WTC11 (cell line): Measurements from ENCODE around the gene EMC6. TPM values are rescaled to one million over a fixed set of nuclear protein-coding genes. Genes with fewer than 3 reads are reported as not detected.

Experiments used
- ATAC-seq: fragments of 200-7000 bp; cut with Tn5 transposase; 2 replicates; pipeline ENCODE4 v1.10.0; 2021; ENCODE audit warnings: mild to moderate bottlenecking, moderate library complexity
- CTCF ChIA-PET: fragments of 300-600 bp; sonication (Branson Sonifier 250); formaldehyde crosslinking; loops from one replicate; lab custom pipeline; 2021; ENCODE audit warnings: antibody characterized with exemption; lab: Charles Lee
- POLR2A ChIA-PET: fragments of 350-600 bp; sonication (Branson Sonifier 250); formaldehyde crosslinking; loops from one replicate; lab custom pipeline; 2021; ENCODE audit warnings: antibody characterized with exemption; lab: Charles Lee
- DNase-seq: peaks from one replicate; pipeline ENCODE4 v3.0.0; 2021; ENCODE audit warnings: low spot score
- H3K27ac Mint-ChIP-seq: 2 replicates; pipeline ENCODE4 v1.8.0; 2021; ENCODE audit warnings: mixed read lengths
- H3K27me3 Mint-ChIP-seq: 2 replicates; pipeline ENCODE4 v1.8.0; 2021; ENCODE audit warnings: low read depth, mild to moderate bottlenecking, moderate library complexity, mixed read lengths
- H3K36me3 Mint-ChIP-seq: 2 replicates; pipeline ENCODE4 v1.8.0; 2021; ENCODE audit warnings: mixed read lengths
- H3K4me1 Mint-ChIP-seq: 2 replicates; pipeline ENCODE4 v1.8.0; 2022; ENCODE audit warnings: mixed read lengths
- H3K4me3 Mint-ChIP-seq: 2 replicates; pipeline ENCODE4 v1.8.0; 2021; ENCODE audit warnings: mild to moderate bottlenecking, moderate library complexity, mixed read lengths
- H3K9me3 Mint-ChIP-seq: 2 replicates; pipeline ENCODE4 v1.8.0; 2021; ENCODE audit warnings: mixed read lengths
- AFF4 ChIP-seq: sonication (generic); formaldehyde crosslinking; IDR thresholded peaks from 2 replicates; pipeline ENCODE4 v1.8.1; 2023; ENCODE audit warnings: mild to moderate bottlenecking, missing genetic modification reagents, borderline replicate concordance
- ARID4B ChIP-seq: sonication (generic); formaldehyde crosslinking; IDR thresholded peaks from 2 replicates; pipeline ENCODE4 v1.8.0; 2023; ENCODE audit warnings: missing genetic modification reagents, mild to moderate bottlenecking, borderline replicate concordance
- CREM ChIP-seq: sonication (generic); formaldehyde crosslinking; IDR thresholded peaks from 2 replicates; pipeline ENCODE4 v1.8.1; 2022; ENCODE audit warnings: mild to moderate bottlenecking, missing genetic modification reagents, moderate library complexity
- E2F5 ChIP-seq: sonication (generic); formaldehyde crosslinking; IDR thresholded peaks from 2 replicates; pipeline ENCODE4 v1.8.1; 2022; ENCODE audit warnings: mild to moderate bottlenecking, moderate library complexity, missing genetic modification reagents
- ELF4 ChIP-seq: sonication (generic); formaldehyde crosslinking; IDR thresholded peaks from 2 replicates; pipeline ENCODE4 v1.8.1; 2022; ENCODE audit warnings: low read depth, mild to moderate bottlenecking, moderate library complexity, missing genetic modification reagents
- HMGA2 ChIP-seq: fragments of 250-450 bp; sonication (Bioruptor Pico); IDR thresholded peaks from 2 replicates; pipeline ENCODE4 v1.4.0; 2021; ENCODE audit warnings: mild to moderate bottlenecking, moderate library complexity
- JAZF1 ChIP-seq: fragments of 250-450 bp; sonication (Bioruptor Pico); IDR thresholded peaks from 2 replicates; pipeline ENCODE4 v1.9.0; 2021; ENCODE audit warnings: moderate library complexity, mild to moderate bottlenecking, inconsistent platforms
- MYBL2 ChIP-seq: sonication (generic); formaldehyde crosslinking; IDR thresholded peaks from 2 replicates; pipeline ENCODE4 v1.8.1; 2023; ENCODE audit warnings: mild to moderate bottlenecking, moderate library complexity, missing genetic modification reagents
- NFATC4 ChIP-seq: fragments of 250-450 bp; sonication (Bioruptor Pico); IDR thresholded peaks from 2 replicates; pipeline ENCODE4 v1.9.0; 2021; ENCODE audit warnings: mild to moderate bottlenecking
- NR1H2 ChIP-seq: sonication (generic); formaldehyde crosslinking; IDR thresholded peaks from 2 replicates; pipeline ENCODE4 v1.9.0; 2021; ENCODE audit warnings: mild to moderate bottlenecking, moderate library complexity, missing genetic modification reagents
- NR2C2 ChIP-seq: sonication (generic); formaldehyde crosslinking; IDR thresholded peaks from 2 replicates; pipeline ENCODE4 v1.8.0; 2022; ENCODE audit warnings: mild to moderate bottlenecking, missing genetic modification reagents
- PRRX2 ChIP-seq: fragments of 250-450 bp; sonication (Bioruptor Pico); IDR thresholded peaks from 2 replicates; pipeline ENCODE4 v1.8.0; 2021; ENCODE audit warnings: mild to moderate bottlenecking
- RORB ChIP-seq: fragments of 250-450 bp; sonication (Bioruptor Pico); IDR thresholded peaks from 2 replicates; pipeline ENCODE4 v1.9.0; 2021; ENCODE audit warnings: mild to moderate bottlenecking
- SMAD4 ChIP-seq: sonication (generic); formaldehyde crosslinking; IDR thresholded peaks from 2 replicates; pipeline ENCODE4 v1.8.0; 2022; ENCODE audit warnings: mild to moderate bottlenecking, missing genetic modification reagents
- ZBTB21 ChIP-seq: sonication (generic); formaldehyde crosslinking; IDR thresholded peaks from 2 replicates; pipeline ENCODE4 v1.8.1; 2023; ENCODE audit warnings: mild to moderate bottlenecking, missing genetic modification reagents, borderline replicate concordance
- ZNF317 ChIP-seq: sonication (generic); formaldehyde crosslinking; IDR thresholded peaks from 2 replicates; pipeline ENCODE4 v1.8.1; 2023; ENCODE audit warnings: low read depth, mild to moderate bottlenecking, moderate library complexity, missing genetic modification reagents, borderline replicate concordance
- total RNA-seq: library from RNA; stranded (reverse); gene quantifications from 3 replicates; pipeline ENCODE4 v1.2.3, GENCODE V29; 2021
- TF ChIP-seq, protein P1 (sequence below): fragments of 250-450 bp; sonication (Bioruptor Pico); IDR thresholded peaks from 2 replicates; pipeline ENCODE4 v1.9.0; 2021; ENCODE audit warnings: mild to moderate bottlenecking
- TF ChIP-seq, protein P2 (sequence below): fragments of 250-450 bp; sonication (Bioruptor Pico); IDR thresholded peaks from 2 replicates; pipeline ENCODE4 v1.8.0; 2021; ENCODE audit warnings: mild to moderate bottlenecking
- TF ChIP-seq, protein P3 (sequence below): fragments of 250-450 bp; sonication (Bioruptor Pico); conservative IDR thresholded peaks from 2 replicates; pipeline ENCODE4 v1.9.0; 2021; ENCODE audit warnings: mild to moderate bottlenecking

EMC6 gene
- total RNA-seq, 1 experiment from 2014 or later = 86.0 TPM

DNA sequence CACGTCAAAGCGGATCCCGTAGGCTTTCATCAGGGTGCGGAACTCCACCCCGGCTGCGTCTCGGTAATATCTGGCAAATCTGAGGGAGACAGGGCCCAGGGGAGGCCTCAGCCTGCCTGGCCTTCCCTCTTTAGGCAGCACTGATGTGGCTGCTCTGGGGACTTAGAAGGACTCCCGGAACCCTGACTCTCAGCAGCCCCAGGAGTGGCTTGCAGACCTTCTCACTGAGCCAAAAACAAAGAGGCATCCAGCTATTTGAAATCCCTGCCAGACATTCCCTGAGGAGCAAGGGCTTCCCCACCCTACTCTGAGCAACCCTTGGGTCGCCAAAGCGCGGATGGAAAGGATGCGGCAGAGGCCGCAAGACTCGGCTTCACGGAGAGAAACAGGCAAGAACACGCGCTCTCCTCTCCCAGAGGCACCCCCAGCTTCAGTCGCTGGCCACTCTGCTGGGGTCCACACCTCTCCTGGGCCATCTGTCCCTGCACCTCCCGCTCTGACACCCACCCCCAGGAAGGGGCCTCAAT is 19.5 kb downstream of the EMC6 start:
- no peak for DNase-seq
- ATAC-seq = peak; percentile 19; the same call in 1 of the 2 replicates
- no peak for TF ChIP-seq HMGA2
- no peak for TF ChIP-seq NR2C2
- TF ChIP-seq JAZF1 (CRISPR knock-in tag) = no peak
- TF ChIP-seq PRRX2 (CRISPR knock-in tag) = no peak
- no peak for TF ChIP-seq RORB (CRISPR knock-in tag)
- TF ChIP-seq E2F5 (CRISPR knock-in tag) = no peak
- no peak for TF ChIP-seq NR1H2 (CRISPR knock-in tag)
- TF ChIP-seq ZNF317 (CRISPR knock-in tag) = no peak
- no peak for TF ChIP-seq NFATC4 (CRISPR knock-in tag)
- TF ChIP-seq ZBTB21 (CRISPR knock-in tag) = no peak
- ChIA-PET POLR2A (no interaction called here), CTCF (no interaction called here)
- Mint-ChIP-seq H3K9me3 (no peaks in the 10 kb centered on the region), H3K36me3 (no peaks in the 10 kb centered on the region), H3K27ac (peak overlapping the region; percentile 57; the same call in 1 of the 2 replicates), H3K4me3 (no peak overlapping the region), H3K4me1 (peaks cover 7% of the 10 kb centered on the region), H3K27me3 (no peaks in the 10 kb centered on the region)

GRCh38 chr17:3688852-3689261 is 20.2 kb downstream of the EMC6 start:
- ChIA-PET POLR2A (no interaction called here), CTCF (no interaction called here)
- H3K27ac Mint-ChIP-seq = no peak overlapping the region
- H3K9me3 Mint-ChIP-seq = no peaks in the 10 kb centered on the region
- H3K27me3 Mint-ChIP-seq = no peaks in the 10 kb centered on the region
- DNase-seq (no peak), ATAC-seq (no peak)
- H3K4me3 Mint-ChIP-seq = no peak overlapping the region
- no peaks in the 10 kb centered on the region for H3K36me3 Mint-ChIP-seq
- peaks cover 9% of the 10 kb centered on the region for H3K4me1 Mint-ChIP-seq
- no peak for TF ChIP-seq AFF4 (CRISPR knock-in tag)
- no peak for TF ChIP-seq MYBL2
- no peak for TF ChIP-seq ELF4 (CRISPR knock-in tag)
- TF ChIP-seq, protein P1, sequence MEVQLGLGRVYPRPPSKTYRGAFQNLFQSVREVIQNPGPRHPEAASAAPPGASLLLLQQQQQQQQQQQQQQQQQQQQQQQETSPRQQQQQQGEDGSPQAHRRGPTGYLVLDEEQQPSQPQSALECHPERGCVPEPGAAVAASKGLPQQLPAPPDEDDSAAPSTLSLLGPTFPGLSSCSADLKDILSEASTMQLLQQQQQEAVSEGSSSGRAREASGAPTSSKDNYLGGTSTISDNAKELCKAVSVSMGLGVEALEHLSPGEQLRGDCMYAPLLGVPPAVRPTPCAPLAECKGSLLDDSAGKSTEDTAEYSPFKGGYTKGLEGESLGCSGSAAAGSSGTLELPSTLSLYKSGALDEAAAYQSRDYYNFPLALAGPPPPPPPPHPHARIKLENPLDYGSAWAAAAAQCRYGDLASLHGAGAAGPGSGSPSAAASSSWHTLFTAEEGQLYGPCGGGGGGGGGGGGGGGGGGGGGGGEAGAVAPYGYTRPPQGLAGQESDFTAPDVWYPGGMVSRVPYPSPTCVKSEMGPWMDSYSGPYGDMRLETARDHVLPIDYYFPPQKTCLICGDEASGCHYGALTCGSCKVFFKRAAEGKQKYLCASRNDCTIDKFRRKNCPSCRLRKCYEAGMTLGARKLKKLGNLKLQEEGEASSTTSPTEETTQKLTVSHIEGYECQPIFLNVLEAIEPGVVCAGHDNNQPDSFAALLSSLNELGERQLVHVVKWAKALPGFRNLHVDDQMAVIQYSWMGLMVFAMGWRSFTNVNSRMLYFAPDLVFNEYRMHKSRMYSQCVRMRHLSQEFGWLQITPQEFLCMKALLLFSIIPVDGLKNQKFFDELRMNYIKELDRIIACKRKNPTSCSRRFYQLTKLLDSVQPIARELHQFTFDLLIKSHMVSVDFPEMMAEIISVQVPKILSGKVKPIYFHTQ = no peak
- TF ChIP-seq, protein P2, sequence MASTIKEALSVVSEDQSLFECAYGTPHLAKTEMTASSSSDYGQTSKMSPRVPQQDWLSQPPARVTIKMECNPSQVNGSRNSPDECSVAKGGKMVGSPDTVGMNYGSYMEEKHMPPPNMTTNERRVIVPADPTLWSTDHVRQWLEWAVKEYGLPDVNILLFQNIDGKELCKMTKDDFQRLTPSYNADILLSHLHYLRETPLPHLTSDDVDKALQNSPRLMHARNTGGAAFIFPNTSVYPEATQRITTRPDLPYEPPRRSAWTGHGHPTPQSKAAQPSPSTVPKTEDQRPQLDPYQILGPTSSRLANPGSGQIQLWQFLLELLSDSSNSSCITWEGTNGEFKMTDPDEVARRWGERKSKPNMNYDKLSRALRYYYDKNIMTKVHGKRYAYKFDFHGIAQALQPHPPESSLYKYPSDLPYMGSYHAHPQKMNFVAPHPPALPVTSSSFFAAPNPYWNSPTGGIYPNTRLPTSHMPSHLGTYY (CRISPR knock-in tag) = no peak
- TF ChIP-seq, protein P3, sequence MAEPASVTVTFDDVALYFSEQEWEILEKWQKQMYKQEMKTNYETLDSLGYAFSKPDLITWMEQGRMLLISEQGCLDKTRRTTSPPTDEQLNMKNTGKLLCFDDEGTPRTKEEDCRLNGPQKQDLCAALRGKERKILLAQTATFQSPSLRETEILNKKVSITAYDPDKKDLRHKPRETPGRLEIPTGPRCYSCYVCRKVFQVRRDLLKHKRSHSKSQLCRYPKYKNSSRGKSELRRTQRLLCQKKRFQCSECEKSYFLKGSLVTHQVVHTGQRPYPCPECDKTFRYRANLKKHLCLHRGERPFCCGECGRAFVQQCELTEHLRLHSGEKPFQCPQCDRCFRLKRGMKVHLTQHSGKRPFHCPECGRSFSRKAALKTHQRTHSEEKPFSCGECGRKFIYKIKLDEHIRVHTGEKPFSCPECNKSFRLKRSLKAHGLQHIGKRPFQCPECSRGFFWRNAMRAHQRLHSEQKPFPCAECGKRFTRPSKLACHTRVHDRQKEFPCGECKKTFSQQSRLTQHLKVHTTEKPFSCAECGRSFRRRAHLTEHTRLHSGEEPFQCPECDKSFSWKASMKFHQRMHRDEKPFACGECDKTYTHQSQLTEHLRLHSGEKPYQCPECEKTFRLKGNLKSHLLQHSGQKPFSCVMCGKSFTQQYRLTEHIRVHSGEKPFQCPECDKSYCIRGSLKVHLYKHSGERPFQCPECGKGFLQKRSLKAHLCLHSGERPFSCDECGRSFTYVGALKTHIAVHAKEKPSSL (CRISPR knock-in tag) = no peak
- TF ChIP-seq CREM (CRISPR knock-in tag) = no peak
- TF ChIP-seq SMAD4 (CRISPR knock-in tag) = no peak
- TF ChIP-seq ARID4B (CRISPR knock-in tag) = no peak
